ENCODE results near the gene CEBPZ.

Gene CEBPZ

DNA sequence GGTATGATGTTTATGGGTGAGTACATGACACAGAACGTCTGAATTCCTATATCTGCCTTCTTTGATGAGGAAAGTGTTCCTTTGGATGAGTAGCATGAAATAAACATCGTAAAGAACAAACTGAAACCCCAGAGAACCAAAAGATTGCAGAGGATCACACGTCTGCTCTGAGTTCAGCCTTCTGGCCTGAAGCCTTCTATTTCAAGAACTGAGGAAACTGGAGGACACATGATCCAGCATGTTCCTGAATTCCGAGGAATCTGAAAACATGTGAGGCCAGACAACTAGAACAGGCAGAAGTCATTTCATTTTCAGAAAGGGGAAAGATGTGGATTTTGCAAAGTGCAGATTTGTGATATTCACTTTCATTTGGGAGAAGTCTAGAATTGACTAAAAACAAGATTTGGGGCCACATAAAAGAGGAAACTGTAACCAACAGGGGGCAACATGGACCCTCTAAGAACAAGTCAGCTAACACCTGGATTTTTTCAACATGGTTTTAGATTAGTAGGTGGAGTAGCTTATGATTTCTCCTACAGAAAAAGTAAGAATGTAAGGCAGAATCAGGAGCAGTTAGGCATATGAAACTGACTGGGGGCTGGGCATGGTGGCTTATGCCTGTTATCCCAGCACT, 51.3 kb downstream of the CEBPZ start:
- no peak for DNase-seq (ENCODE audit: low spot score)

DNA sequence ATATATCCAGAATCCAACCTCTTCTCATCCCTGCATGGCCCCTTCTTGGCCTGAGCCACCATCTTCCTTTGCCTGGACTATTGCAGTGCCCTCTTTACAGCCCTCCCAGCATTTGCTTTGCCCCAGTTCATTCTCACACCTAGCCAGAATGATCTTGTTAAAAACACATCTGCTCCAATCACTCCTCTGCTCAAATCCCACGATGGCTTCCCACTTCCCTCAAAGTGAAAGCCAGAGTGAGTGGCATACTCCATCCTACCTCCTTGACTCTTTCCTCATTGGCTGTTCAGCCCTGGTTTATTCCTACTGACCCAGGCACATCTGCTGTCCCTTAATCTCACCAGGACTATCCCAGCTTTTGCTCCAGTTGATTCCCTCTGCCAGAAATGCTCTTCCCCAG, 57.7 kb downstream of the CEBPZ start:
- DNase-seq (ENCODE audit: low spot score), result no peak

DNA sequence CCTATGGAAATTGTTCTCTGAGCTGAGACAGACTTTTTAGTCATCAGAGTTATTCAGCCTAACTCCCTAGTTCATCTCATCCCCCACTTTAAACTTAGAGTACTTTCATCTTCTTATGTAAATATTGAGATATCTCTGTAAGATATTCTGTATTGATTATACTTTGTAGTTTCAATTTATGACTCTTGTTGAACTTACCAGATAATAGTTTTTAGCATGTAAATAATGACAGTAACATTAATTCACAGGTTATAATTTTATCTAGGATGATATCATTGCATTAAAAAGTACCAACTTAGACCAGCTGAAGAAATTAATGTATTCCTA, 59.8 kb downstream of the CEBPZ start:
- DNase-seq (ENCODE audit: low spot score), result no peak

DNA sequence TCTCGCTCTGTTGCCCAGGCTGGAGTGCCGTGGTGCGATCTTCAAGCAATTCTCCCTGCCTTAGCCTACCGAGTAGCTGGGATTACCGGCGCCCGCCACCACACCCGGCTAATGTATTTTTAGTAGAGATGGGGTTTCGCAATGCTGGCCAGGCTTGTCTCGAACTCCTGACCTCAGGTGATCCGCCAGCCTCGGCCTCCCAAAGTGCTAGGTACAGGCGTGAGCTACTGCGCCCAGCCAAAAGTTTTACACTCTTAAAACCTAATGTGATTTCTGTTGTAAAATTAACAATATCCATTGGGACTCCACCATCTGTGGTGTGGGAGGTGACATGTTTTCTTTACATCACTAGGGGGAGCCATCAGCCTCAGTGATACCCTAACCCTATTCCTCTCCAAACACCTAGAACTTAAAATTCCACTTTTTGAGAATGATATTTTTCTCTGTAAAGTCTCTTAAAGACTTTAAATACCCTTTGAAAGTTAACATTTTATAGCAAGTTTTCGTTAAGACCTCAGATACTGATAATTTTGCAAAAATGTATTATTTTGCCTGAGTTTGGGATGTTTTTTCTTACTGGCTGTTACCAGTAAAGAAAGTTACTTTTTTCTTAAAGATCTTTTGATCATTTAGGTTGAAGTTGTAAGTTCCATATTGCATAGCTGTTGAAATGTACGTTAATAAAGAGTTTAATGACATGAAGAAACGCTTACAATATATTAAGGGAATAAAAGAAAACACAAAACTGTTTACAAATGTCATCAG, 63.0 kb downstream of the CEBPZ start:
- DNase-seq (ENCODE audit: low spot score), result peak; percentile 46

DNA sequence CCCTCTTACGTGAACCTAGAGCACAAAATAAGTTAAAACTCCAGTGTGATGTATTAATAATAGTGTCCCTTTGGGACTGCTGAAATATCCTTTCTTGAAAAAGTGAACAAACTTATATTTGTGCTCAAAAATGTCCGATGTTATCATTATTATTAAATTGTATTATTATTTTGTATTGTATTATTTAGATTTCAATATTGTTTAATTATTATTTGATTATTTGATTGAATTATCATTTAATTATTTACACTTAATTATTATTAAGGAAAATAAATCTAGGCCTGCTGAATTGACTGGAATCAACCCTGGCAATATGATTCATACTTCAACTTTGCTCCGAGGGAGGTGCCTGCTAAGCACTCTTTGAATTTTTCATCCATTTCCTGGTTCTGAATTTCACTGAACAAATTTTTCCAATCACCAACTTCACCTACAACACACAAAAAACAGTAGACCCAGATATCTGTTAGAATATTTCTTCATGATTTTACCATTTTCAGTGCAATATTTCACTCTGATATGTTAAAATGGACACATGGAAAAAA, 63.7 kb downstream of the CEBPZ start:
- peak; percentile 66 for DNase-seq (ENCODE audit: low spot score)

DNA sequence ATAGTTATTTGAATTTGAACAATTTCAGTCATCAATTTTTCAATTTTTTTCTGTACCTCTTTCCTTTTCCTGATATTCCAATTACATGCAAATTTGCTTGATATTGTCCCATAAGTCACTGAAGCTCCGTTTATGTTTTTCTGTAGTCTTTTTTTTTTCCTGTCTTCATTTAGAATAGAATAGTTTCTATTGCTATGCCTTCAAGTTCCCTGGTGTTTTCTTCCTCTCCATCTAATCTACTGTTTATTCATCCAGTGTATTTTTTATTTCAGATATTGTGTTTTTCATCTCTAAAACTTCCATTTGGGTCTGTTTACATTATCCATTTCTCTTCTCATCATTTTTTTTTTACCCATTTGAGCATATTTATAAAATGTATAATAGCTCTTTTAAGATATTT, 66.6 kb downstream of the CEBPZ start:
- no peak for DNase-seq (ENCODE audit: low spot score)

DNA sequence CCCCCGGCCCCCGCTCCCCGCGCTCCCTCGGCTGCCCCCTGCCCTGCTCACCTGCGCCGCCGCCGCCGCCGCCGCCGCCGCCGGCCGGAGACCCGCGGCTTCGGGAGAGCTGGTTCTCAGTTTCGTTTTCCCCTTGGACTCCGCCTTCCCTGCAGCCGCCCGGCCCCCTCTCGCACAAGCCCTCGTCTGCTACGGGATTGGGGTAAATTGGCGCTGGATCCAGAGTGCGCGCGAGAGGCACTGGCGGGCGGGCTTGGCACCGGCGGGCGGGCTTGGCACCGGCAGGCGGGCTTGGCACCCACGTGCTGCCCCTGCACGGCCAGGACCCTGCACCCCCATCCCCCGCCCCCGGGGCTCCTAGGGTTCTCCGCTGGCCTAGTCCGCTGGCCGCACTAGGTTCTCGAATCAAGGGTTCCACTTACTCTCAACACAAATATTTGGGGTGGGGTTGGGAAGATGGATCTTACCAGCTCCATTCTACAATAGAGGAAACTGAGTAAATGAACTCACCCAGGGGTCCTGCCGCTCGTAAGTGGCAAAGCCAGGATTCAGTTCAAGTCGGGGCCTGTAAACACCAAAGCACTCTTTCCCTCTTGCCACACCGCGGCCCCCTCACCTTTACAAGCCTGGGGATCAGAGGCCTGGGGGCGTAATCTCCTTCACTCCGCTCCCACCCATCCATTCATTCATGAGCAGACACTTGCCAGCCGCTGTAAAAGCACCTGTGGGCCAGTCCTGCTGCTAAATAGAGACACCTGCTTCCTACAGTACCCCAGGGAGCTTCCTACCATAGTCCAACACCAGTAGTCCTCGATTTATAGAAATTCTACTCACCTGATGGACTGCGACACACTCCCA, 74.3 kb downstream of the CEBPZ start, which contains the start of gene EIF2AK2:
Gene EIF2AK2 (minus strand): TSS at position 124 of the 858 bp plus-strand sequence. CDS start 9,174 bp downstream, outside the sequence.
- peak; percentile 89 for DNase-seq (ENCODE audit: low spot score)

DNA sequence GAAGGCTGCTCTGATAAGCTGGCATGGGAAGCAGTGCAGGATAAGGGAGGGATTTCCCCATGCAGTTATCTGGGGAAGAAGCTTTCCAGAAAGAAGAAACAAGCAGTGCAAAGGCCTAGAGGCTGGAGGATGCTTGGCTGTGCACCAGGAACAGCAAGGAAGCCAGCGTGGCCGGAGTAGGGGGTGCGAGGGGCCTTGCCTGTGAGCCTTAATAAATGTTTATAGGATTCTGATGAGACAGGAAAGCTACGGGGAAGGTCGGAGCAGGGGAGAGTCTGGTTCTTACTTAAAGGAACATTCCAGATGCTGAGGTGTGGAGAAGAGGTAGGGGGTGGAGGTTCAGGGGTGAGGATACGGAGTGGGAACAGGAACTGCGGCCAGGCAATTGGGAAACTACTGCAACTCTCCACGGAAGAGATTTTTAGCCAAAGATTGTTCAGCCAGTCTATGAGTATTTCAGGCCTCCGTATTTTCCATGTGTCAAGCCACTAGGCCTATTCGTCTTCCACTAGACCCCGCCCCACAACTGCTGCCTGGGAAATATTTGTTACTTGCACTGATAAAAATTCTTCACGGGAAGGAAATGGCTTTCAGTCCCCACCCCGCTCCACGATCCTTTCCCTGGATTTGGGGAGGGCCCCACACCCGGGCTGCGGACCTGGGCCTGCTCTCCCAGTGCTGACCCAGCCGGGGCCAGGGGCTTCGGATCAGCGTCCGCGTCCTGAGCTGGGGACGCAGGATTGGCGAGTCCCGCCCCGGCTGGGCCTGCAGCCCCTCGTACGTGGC, 75.1 kb downstream of the CEBPZ start:
- DNase-seq (ENCODE audit: low spot score), result peak; percentile 44

DNA sequence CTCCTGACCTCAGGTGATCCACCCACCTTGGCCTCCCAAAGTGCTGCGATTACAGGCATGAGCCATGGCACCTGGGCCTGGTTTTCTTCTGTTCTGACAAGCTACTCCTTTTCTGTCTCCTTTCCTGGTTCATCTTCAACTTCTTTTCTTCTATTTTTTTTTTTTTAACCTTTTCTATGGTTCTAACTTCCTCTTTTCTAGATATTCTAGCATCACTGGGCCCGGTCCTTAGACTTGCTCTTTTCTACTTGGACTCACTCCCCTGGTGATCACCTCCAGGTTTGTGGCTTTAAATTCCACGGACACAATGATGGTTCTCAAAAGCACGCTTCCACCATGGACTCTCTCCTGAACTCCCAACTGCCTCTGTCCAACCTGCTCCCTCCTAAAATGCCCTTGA, 76.6 kb downstream of the CEBPZ start:
- no peak for DNase-seq (ENCODE audit: low spot score)

DNA sequence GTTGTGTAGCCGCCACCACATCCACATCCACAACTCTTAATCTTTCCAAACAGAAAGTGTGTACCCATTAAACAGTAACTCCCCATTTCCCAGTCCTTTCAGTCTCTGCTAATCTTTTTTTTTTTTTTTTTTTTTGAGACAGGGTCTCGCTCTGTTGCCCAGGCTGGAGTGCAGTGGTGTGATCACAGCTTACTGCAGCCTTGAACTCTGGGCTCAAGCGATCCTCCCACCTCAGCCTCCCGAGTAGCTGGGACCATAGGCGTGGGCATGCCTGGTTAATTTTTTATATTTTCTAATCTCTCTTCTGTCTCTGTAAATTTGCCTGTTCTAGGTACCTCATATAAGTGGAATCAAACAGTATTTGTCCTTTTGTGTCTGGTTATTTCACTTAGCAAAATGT, 78.2 kb downstream of the CEBPZ start:
- no peak for DNase-seq (ENCODE audit: low spot score)

Measured in kidney tubule cell (primary cell).